WTC11 (cell line): ENCODE results near the gene MAP4. TPM values are rescaled to one million over a fixed set of nuclear protein-coding genes. Genes with fewer than 3 reads are reported as not detected.

ENCODE experiments used
- ATAC-seq: fragments of 200-7000 bp; cut with Tn5 transposase; 2 replicates; pipeline ENCODE4 v1.10.0; 2021; ENCODE audit warnings: mild to moderate bottlenecking, moderate library complexity
- CTCF ChIA-PET: fragments of 300-600 bp; sonication (Branson Sonifier 250); formaldehyde crosslinking; loops from one replicate; lab custom pipeline; 2021; ENCODE audit warnings: antibody characterized with exemption; lab: Charles Lee
- POLR2A ChIA-PET: fragments of 350-600 bp; sonication (Branson Sonifier 250); formaldehyde crosslinking; loops from one replicate; lab custom pipeline; 2021; ENCODE audit warnings: antibody characterized with exemption; lab: Charles Lee
- DNase-seq: peaks from one replicate; pipeline ENCODE4 v3.0.0; 2021; ENCODE audit warnings: low spot score
- H3K27ac Mint-ChIP-seq: 2 replicates; pipeline ENCODE4 v1.8.0; 2021; ENCODE audit warnings: mixed read lengths
- H3K27me3 Mint-ChIP-seq: 2 replicates; pipeline ENCODE4 v1.8.0; 2021; ENCODE audit warnings: low read depth, mild to moderate bottlenecking, moderate library complexity, mixed read lengths
- H3K36me3 Mint-ChIP-seq: 2 replicates; pipeline ENCODE4 v1.8.0; 2021; ENCODE audit warnings: mixed read lengths
- H3K4me1 Mint-ChIP-seq: 2 replicates; pipeline ENCODE4 v1.8.0; 2022; ENCODE audit warnings: mixed read lengths
- H3K4me3 Mint-ChIP-seq: 2 replicates; pipeline ENCODE4 v1.8.0; 2021; ENCODE audit warnings: mild to moderate bottlenecking, moderate library complexity, mixed read lengths
- H3K9me3 Mint-ChIP-seq: 2 replicates; pipeline ENCODE4 v1.8.0; 2021; ENCODE audit warnings: mixed read lengths
- ATF3 ChIP-seq: sonication (generic); formaldehyde crosslinking; conservative IDR thresholded peaks from 2 replicates; pipeline ENCODE4 v1.8.1; 2022; ENCODE audit warnings: mild to moderate bottlenecking, missing genetic modification reagents
- CDX4 ChIP-seq: fragments of 250-450 bp; sonication (Bioruptor Pico); IDR thresholded peaks from 2 replicates; pipeline ENCODE4 v1.9.0; 2021; ENCODE audit warnings: moderate library complexity, mild to moderate bottlenecking, inconsistent platforms, borderline replicate concordance
- E2F1 ChIP-seq: sonication (generic); formaldehyde crosslinking; IDR thresholded peaks from 2 replicates; pipeline ENCODE4 v1.8.0; 2022; ENCODE audit warnings: mild to moderate bottlenecking, missing genetic modification reagents
- ELF4 ChIP-seq: sonication (generic); formaldehyde crosslinking; IDR thresholded peaks from 2 replicates; pipeline ENCODE4 v1.8.1; 2022; ENCODE audit warnings: low read depth, mild to moderate bottlenecking, moderate library complexity, missing genetic modification reagents
- FOXP1 ChIP-seq: sonication (generic); formaldehyde crosslinking; IDR thresholded peaks from 2 replicates; pipeline ENCODE4 v1.8.0; 2022; ENCODE audit warnings: missing genetic modification reagents, mild to moderate bottlenecking, moderate library complexity, borderline replicate concordance
- GABPB1 ChIP-seq: sonication (generic); formaldehyde crosslinking; IDR thresholded peaks from 2 replicates; pipeline ENCODE4 v1.8.1; 2023; ENCODE audit warnings: mild to moderate bottlenecking, missing genetic modification reagents
- JAZF1 ChIP-seq: fragments of 250-450 bp; sonication (Bioruptor Pico); IDR thresholded peaks from 2 replicates; pipeline ENCODE4 v1.9.0; 2021; ENCODE audit warnings: moderate library complexity, mild to moderate bottlenecking, inconsistent platforms
- JUN ChIP-seq: sonication (generic); formaldehyde crosslinking; IDR thresholded peaks from 2 replicates; pipeline ENCODE4 v1.8.0; 2023; ENCODE audit warnings: mild to moderate bottlenecking, missing genetic modification reagents
- MLX ChIP-seq: sonication (generic); formaldehyde crosslinking; IDR thresholded peaks from 2 replicates; pipeline ENCODE4 v1.8.1; 2023; ENCODE audit warnings: mild to moderate bottlenecking, missing genetic modification reagents, moderate library complexity
- NFYB ChIP-seq: sonication (generic); formaldehyde crosslinking; conservative IDR thresholded peaks from 2 replicates; pipeline ENCODE4 v1.8.0; 2022; ENCODE audit warnings: low read depth, missing genetic modification reagents
- OVOL2 ChIP-seq: fragments of 250-450 bp; sonication (Bioruptor Pico); IDR thresholded peaks from 2 replicates; pipeline ENCODE4 v1.9.0; 2021; ENCODE audit warnings: mild to moderate bottlenecking, borderline replicate concordance
- PREB ChIP-seq: sonication (generic); formaldehyde crosslinking; IDR thresholded peaks from 2 replicates; pipeline ENCODE4 v1.8.1; 2022; ENCODE audit warnings: mild to moderate bottlenecking, missing genetic modification reagents, moderate library complexity, borderline replicate concordance
- PRRX2 ChIP-seq: fragments of 250-450 bp; sonication (Bioruptor Pico); IDR thresholded peaks from 2 replicates; pipeline ENCODE4 v1.8.0; 2021; ENCODE audit warnings: mild to moderate bottlenecking
- RORB ChIP-seq: fragments of 250-450 bp; sonication (Bioruptor Pico); IDR thresholded peaks from 2 replicates; pipeline ENCODE4 v1.9.0; 2021; ENCODE audit warnings: mild to moderate bottlenecking
- TEAD4 ChIP-seq: sonication (generic); formaldehyde crosslinking; IDR thresholded peaks from 2 replicates; pipeline ENCODE4 v1.8.0; 2022; ENCODE audit warnings: mild to moderate bottlenecking, missing genetic modification reagents
- USF2 ChIP-seq: sonication (generic); formaldehyde crosslinking; IDR thresholded peaks from 2 replicates; pipeline ENCODE4 v1.8.1; 2023; ENCODE audit warnings: mild to moderate bottlenecking, missing genetic modification reagents, moderate library complexity
- ZNF121 ChIP-seq: sonication (generic); formaldehyde crosslinking; IDR thresholded peaks from 2 replicates; pipeline ENCODE4 v1.8.0; 2023; ENCODE audit warnings: missing genetic modification reagents
- ZNF396 ChIP-seq: fragments of 250-450 bp; sonication (Bioruptor Pico); IDR thresholded peaks from 2 replicates; pipeline ENCODE4 v1.8.0; 2021; ENCODE audit warnings: mild to moderate bottlenecking, moderate library complexity, borderline replicate concordance
- ZSCAN18 ChIP-seq: fragments of 250-450 bp; sonication (Bioruptor Pico); IDR thresholded peaks from 2 replicates; pipeline ENCODE4 v2.1.2; 2022; ENCODE audit warnings: mild to moderate bottlenecking, moderate library complexity
- total RNA-seq: library from RNA; stranded (reverse); gene quantifications from 3 replicates; pipeline ENCODE4 v1.2.3, GENCODE V29; 2021

MAP4 gene
- total RNA-seq, 1 experiment from 2014 or later = 199 TPM

GRCh38 chr3:47854267-47854666, 161.9 kb downstream of the MAP4 start:
- TF ChIP-seq OVOL2 = no peak
- TF ChIP-seq JAZF1 (CRISPR knock-in tag) = no peak
- TF ChIP-seq ATF3 (CRISPR knock-in tag) = no peak
- no peak for TF ChIP-seq TEAD4 (CRISPR knock-in tag)
- no peak for TF ChIP-seq GABPB1 (CRISPR knock-in tag)
- TF ChIP-seq PRRX2 (CRISPR knock-in tag) = no peak
- no peak for TF ChIP-seq ZSCAN18 (CRISPR knock-in tag)
- no peak for TF ChIP-seq E2F1 (CRISPR knock-in tag)
- no peak for TF ChIP-seq USF2 (CRISPR knock-in tag)
- TF ChIP-seq ZNF121 = no peak
- no peak for TF ChIP-seq FOXP1 (CRISPR knock-in tag)
- no peak for TF ChIP-seq CDX4 (CRISPR knock-in tag)
- no peak for TF ChIP-seq ELF4 (CRISPR knock-in tag)
- TF ChIP-seq PREB (CRISPR knock-in tag) = no peak
- TF ChIP-seq MLX (CRISPR knock-in tag) = no peak
- TF ChIP-seq JUN (CRISPR knock-in tag) = no peak
- DNase-seq (no peak), ATAC-seq (no peak)
- ChIA-PET CTCF (interaction anchor here (0.6 to 2.6 kb wide), 7 partner anchors 17 to 341 kb away, joined by 3 to 12 read pairs (median 6); no protein-coding TSS in a partner anchor), POLR2A (no interaction called here)
- H3K27ac Mint-ChIP-seq = no peak overlapping the region
- H3K9me3 Mint-ChIP-seq = no peaks in the 10 kb centered on the region
- H3K36me3 Mint-ChIP-seq = peaks cover 36% of the 10 kb centered on the region
- H3K27me3 Mint-ChIP-seq = no peaks in the 10 kb centered on the region
- H3K4me3 Mint-ChIP-seq = no peak overlapping the region
- H3K4me1 Mint-ChIP-seq = no peaks in the 10 kb centered on the region

- H3K9me3 Mint-ChIP-seq = no peaks in the 10 kb centered on the region
- peaks cover 41% of the 10 kb centered on the region for H3K36me3 Mint-ChIP-seq
- ChIA-PET CTCF (interaction anchor here (0.5 to 5.5 kb wide), 8 partner anchors 15 to 335 kb away, joined by 3 to 45 read pairs (median 5); partner anchors contain the start of gene CDC25A), POLR2A (no interaction called here)
- DNase-seq (no peak), ATAC-seq (peak; percentile 4; the same call in 1 of the 2 replicates)
- no peak for TF ChIP-seq NFYB (CRISPR knock-in tag)
- no peak for TF ChIP-seq RORB
- TF ChIP-seq ZNF396 = no peak
- no peak for TF ChIP-seq JAZF1 (CRISPR knock-in tag)
- no peak overlapping the region for H3K27ac Mint-ChIP-seq
- no peaks in the 10 kb centered on the region for H3K4me1 Mint-ChIP-seq
- H3K27me3 Mint-ChIP-seq = no peaks in the 10 kb centered on the region
- H3K4me3 Mint-ChIP-seq = no peak overlapping the region
Measured at GRCh38 chr3:47852604-47853602, 163.3 kb downstream of the MAP4 start.
